Tibial nerve (tissue), 4 donors: ENCODE measurements around the gene DAND5. TPM values are rescaled to one million over a fixed set of nuclear protein-coding genes. Genes with fewer than 3 reads are reported as not detected.
A peak's percentile ranks its signal among the peaks of the same experiment; 100 is the strongest.

ENCODE experiments used
- DNase-seq, 2 donors: peaks; one replicate each; pipeline ENCODE4 v3.0.0-alpha.2; 2019; ENCODE audit warnings: low spot score in 2 of 2
- H3K27ac ChIP-seq, 4 donors: fragments of 200-600 bp; sonication (generic) in 3 of 4; one replicate each; pipeline ENCODE4 v1.5.1; 2017 to 2019; ENCODE audit warnings: mild to moderate bottlenecking in 1 of 4
- H3K27me3 ChIP-seq, 2 donors: fragments of 200-600 bp; sonication (generic) in 1 of 2; one replicate each; pipeline versions ENCODE4 v1.5.1 to v1.6.0; 2017 to 2019
- H3K36me3 ChIP-seq, 3 donors: fragments of 200-600 bp; sonication (generic); one replicate each; pipeline ENCODE4 v1.5.1; 2018 to 2019
- H3K4me1 ChIP-seq, 4 donors: fragments of 200-600 bp; sonication (generic) in 3 of 4; one replicate each; pipeline ENCODE4 v1.5.1; 2017 to 2019
- H3K4me3 ChIP-seq, 4 donors: fragments of 200-600 bp; sonication (generic) in 3 of 4; one replicate each; pipeline ENCODE4 v1.5.1; 2017 to 2019; ENCODE audit warnings: mild to moderate bottlenecking in 1 of 4, moderate library complexity in 1 of 4
- H3K9me3 ChIP-seq, 4 donors: fragments of 200-600 bp; sonication (generic) in 3 of 4; one replicate each; pipeline ENCODE4 v1.5.1; 2017 to 2019
- EP300 ChIP-seq, 2 donors: sonication (generic); formaldehyde crosslinking; IDR thresholded peaks; one replicate each; pipeline ENCODE4 v1.6.1; 2017; ENCODE audit warnings: antibody characterized with exemption in 2 of 2, mild to moderate bottlenecking in 1 of 2
- POLR2A ChIP-seq, 2 donors: fragments of 450-650 bp; IDR thresholded peaks; one replicate each; pipeline ENCODE4 v1.6.1; 2017; ENCODE audit warnings: antibody characterized with exemption in 2 of 2, mild to moderate bottlenecking in 2 of 2, moderate library complexity in 2 of 2
- WGBS, 2 donors: methylation state at CpG; one replicate each; pipeline ENCODE4 v1.1.5; 2018; 5-methylcytosine and 5-hydroxymethylcytosine counted together
- total RNA-seq, 4 donors: library from RNA; depleted of rRNA; stranded (reverse); fragments of >200 nt; gene quantifications; one replicate each; pipeline ENCODE4 v1.1.0, GENCODE V29; 2016
- TF ChIP-seq, protein P1 (sequence below), 5 experiments: fragments of 200-600 bp in 3 of 5; fragments of 450-650 bp in 2 of 5; sonication (generic) in 3 of 5; IDR thresholded peaks; one replicate each; pipeline ENCODE4 v1.5.1; 2016 to 2019; ENCODE audit warnings: antibody characterized with exemption in 5 of 5, mild to moderate bottlenecking in 3 of 5, moderate library complexity in 2 of 5

The DAND5 gene
- total RNA-seq, 4 donors from 2014 or later = not detected

DNA sequence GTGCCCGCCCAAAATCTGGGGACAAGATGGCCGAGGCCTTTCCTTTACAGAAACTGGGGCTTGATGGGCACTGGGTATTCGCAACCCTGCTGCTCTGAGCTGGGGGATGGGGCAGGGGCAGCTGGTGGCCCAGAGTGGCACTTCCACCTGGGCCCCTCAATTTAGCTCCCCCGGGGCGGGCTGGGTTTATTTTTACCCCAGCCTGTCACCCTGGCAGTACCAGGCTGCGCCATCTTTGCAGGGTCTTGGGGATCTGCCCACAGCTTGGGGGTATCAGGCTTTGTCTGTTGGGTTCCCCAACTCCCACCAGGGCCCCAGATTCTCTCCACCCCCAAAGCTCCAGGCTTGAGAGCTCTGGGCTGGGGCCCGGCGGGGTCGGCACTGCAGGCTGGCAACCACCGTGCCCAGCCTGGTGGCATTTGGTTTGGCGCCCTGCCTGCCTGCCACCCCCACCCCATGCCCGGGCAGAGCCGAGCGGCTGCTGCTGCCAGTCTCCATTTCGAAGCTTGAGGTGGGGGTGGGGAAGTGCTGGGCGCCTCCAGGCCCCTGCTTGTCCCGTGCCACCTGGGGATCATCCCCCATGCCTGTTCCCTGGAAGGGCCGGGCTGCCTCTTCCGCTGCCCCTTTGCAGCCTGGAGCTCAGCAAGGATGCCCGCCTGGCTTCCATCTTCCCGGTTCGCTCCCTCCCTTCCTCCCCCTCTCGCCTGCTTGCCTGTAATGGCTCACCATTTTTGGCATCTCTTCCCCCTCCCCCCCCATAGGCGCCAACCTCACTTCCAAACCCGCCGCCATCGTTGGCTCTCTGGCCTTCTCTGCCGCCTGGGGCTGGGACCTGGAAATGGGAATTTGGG, 37.3 kb downstream of the DAND5 start:
- H3K36me3 ChIP-seq = peaks cover 0 to 4% (median 0%) of the 10 kb centered on the region in 3 donors
- peaks cover 0 to 97% (median 44%) of the 10 kb centered on the region in 4 donors for H3K4me1 ChIP-seq
- H3K27ac ChIP-seq = peak overlapping the region; percentile 18 to 67 (median 24)
- whole genome bisulfite sequencing, 2 donors = 61% methylated on average over 23 to 28 of the region's 28 CpGs
- H3K4me3 ChIP-seq = no peak overlapping the region
- no peaks in the 10 kb centered on the region for H3K27me3 ChIP-seq
- H3K9me3 ChIP-seq = no peaks in the 10 kb centered on the region
- DNase-seq = no peak
- TF ChIP-seq POLR2A (IDR thresholded peaks at IDR 0.05) (no peak), EP300 (IDR thresholded peaks at IDR 0.05) (no peak)
- TF ChIP-seq, protein P1, sequence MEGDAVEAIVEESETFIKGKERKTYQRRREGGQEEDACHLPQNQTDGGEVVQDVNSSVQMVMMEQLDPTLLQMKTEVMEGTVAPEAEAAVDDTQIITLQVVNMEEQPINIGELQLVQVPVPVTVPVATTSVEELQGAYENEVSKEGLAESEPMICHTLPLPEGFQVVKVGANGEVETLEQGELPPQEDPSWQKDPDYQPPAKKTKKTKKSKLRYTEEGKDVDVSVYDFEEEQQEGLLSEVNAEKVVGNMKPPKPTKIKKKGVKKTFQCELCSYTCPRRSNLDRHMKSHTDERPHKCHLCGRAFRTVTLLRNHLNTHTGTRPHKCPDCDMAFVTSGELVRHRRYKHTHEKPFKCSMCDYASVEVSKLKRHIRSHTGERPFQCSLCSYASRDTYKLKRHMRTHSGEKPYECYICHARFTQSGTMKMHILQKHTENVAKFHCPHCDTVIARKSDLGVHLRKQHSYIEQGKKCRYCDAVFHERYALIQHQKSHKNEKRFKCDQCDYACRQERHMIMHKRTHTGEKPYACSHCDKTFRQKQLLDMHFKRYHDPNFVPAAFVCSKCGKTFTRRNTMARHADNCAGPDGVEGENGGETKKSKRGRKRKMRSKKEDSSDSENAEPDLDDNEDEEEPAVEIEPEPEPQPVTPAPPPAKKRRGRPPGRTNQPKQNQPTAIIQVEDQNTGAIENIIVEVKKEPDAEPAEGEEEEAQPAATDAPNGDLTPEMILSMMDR (IDR thresholded peaks at IDR 0.05) = no peak

DNA sequence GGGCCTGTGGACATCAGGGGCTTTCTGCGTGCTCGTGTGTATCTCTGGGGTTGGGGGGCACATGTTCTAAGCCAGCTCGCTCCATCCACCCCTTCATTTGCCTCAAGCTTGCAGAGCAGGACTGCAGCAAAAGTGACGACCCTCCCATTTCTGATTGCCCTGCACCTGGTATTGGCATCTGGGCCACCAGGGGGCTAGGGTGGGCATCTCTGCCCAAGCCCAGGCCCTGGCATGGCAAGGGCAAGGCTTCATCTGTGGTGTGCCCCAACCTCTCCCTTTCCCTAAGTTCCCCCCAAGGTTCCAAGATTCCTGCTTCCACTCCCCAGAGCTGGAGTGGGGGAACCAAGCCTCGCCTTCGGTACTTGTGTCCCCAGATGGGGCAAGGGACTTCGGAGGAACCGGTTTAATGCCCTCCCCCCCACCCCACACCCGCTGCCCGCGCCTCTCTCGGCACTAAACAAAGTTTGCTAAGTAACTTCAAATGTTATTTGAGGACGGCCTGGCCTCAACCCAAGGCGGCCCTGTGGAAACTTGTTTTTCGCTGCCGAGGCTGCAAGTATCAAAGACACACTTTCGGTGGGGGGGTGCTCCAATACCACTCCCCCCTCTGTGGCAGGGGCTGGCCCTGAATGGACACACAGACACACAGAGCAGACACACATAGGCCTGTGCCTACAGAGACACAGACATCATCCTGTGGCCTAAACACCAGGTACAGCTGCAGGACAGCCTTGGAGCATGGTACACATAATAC, 38.1 kb downstream of the DAND5 start:
- DNase-seq = peak in 1 of 2 donors; percentile 54
- TF ChIP-seq EP300 (IDR thresholded peaks at IDR 0.05) = no peak
- no peak for TF ChIP-seq POLR2A (IDR thresholded peaks at IDR 0.05)
- TF ChIP-seq, protein P1 (IDR thresholded peaks at IDR 0.05) = no peak
- 31 to 47% methylated on average over 17 of the region's 17 CpGs for WGBS, 2 donors

DNA sequence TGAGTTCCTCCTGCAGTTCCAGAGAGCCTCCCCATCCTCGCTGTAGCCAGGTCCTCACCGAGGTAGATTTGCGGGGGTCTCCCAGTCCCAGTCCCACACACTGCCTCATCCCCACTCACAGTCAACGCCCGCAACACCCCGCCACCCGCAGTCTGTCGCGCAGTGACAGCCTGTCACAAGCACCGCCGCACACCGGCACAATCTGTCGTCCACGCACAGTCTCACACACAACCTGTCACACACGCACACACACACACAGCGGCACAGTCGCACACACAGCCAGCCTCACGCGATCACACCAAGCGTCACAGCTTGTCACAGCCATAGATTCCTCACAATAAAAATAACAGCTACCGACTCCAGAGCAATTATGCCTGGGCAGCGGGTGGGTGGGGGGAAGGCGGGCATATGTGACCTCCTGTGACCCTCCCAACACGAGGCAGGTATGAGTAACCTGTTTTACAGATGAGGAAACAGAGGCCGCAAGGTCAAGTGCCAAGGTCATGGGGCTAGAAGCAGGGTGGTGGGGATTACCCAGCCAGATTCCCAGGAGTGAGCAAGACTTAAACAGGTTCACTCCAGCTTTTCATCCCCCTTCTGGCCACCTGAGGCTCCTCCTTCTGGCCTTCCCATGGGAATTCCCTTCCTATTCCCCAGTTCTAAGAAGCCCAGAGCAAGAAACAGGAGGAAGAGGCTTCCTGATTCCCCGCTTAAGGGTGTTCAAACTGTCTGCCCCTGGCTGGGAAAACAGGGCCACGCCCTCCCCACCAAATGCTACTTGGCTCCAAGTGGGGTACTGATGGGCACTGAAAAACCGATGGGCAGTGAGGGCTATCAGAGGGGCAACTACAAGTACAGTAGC, 39.8 kb downstream of the DAND5 start:
- Histone ChIP-seq H3K9me3 (no peaks in the 10 kb centered on the region), H3K36me3 (peaks cover 0 to 4% (median 0%) of the 10 kb centered on the region in 3 donors), H3K27me3 (peaks cover 0 to 11% of the 10 kb centered on the region in 2 donors), H3K4me1 (peaks cover 0 to 97% (median 54%) of the 10 kb centered on the region in 4 donors), H3K4me3 (no peak overlapping the region), H3K27ac (peak overlapping the region in 2 of 4 donors; percentile 10 to 71)
- TF ChIP-seq, protein P1 (IDR thresholded peaks at IDR 0.05) = no peak
- DNase-seq = no peak
- WGBS, 2 donors = 86 to 88% methylated on average over 25 to 28 of the region's 28 CpGs

More for the DNA sequence above, 38.1 kb downstream of the DAND5 start:
- Histone ChIP-seq H3K4me1 (peaks cover 0 to 97% (median 46%) of the 10 kb centered on the region in 4 donors), H3K9me3 (no peaks in the 10 kb centered on the region), H3K36me3 (peaks cover 0 to 4% (median 0%) of the 10 kb centered on the region in 3 donors), H3K27me3 (peaks cover 0 to 6% of the 10 kb centered on the region in 2 donors), H3K27ac (peak overlapping the region in 2 of 4 donors; percentile 53 to 67), H3K4me3 (no peak overlapping the region)

DNA sequence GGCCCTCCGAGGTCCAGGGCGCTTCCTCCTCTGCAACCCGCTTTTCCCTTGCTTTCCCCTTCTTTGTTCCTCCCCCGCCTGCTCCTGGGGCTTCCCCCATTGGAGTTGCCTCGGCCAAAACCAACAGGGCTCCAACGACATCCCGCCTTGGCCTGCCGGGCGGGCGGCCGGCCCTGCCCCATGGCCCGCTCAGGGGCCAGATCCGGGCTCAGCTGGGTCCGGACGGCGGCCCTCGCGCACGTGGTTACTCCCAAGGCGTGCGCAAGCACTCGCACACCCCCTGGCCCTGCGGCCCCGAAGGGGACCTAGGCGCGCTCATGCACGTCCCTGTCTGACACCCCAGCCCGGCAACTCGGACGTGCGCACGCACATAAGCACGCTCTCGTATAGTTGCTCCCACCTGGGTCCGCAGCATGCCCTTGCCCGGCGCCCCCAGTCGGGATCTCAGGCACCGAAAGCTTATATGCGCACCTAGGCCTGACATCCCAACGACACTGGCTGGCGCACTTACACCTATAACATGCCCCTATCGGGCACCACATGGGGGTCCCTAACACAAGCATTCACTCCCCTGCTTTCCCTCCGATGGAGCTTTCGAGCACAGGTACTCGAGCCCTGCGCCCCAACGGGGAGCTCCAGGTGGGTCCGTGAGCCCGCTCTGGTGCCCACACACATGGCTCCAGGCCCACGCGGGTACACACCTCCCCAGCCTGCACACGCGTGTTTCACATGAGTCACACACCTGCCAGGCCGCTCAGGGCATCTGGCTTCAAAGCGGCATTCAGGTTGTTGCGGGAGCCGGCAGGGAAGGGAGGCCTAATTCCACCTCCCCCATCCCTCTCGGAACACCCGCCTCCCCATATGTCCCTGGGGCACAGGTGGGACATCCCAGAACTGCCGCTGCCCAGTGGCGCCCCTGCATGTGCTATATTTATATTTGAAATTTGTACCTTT, 40.9 kb downstream of the DAND5 start:
- Histone ChIP-seq H3K9me3 (no peaks in the 10 kb centered on the region), H3K27ac (peak overlapping the region in 3 of 4 donors; percentile 10 to 71 (median 39)), H3K4me3 (peak overlapping the region in 1 of 4 donors; percentile 8), H3K36me3 (peaks cover 0 to 4% (median 0%) of the 10 kb centered on the region in 3 donors), H3K4me1 (peaks cover 0 to 100% (median 58%) of the 10 kb centered on the region in 4 donors), H3K27me3 (peaks cover 0 to 11% of the 10 kb centered on the region in 2 donors)
- peak in 1 of 2 donors; percentile 55 for TF ChIP-seq EP300 (IDR thresholded peaks at IDR 0.05)
- TF ChIP-seq POLR2A (IDR thresholded peaks at IDR 0.05) = peak in 1 of 2 donors; percentile 16
- TF ChIP-seq, protein P1 (IDR thresholded peaks at IDR 0.05) = no peak
- 38 to 42% methylated on average over 60 to 61 of the region's 62 CpGs for WGBS, 2 donors
- peak in 1 of 2 donors; percentile 53 for DNase-seq
